ENCODE data around the gene CPLX1. TPM values are rescaled to one million over a fixed set of nuclear protein-coding genes. Genes with fewer than 3 reads are reported as not detected.

Gene CPLX1
- total and polyA plus RNA-seq, 7 experiments from 2014 or later = 0.17 to 1.9 (median 0.58) TPM; not detected in 1

- peak overlapping the region; percentile 36 for H3K4me3 ChIP-seq (ENCODE audit: low read length)
- H3K36me3 Mint-ChIP-seq = peaks cover 0 to 5% (median 0%) of the 10 kb centered on the region in 5 donors
- ATAC-seq (peak; percentile 58), DNase-seq (peak in 5 of 9 donors; percentile 21 to 61 (median 46))
- peaks cover 36 to 51% (median 47%) of the 10 kb centered on the region in 5 donors for H3K27me3 Mint-ChIP-seq
- H3K4me1 Mint-ChIP-seq = peaks cover 18 to 33% (median 25%) of the 10 kb centered on the region in 7 donors
- H3K27ac Mint-ChIP-seq = peak overlapping the region in 5 of 9 donors; percentile 55 to 87 (median 82)
- H3K27me3 ChIP-seq (ENCODE audit: control insufficient read depth in 2 of 2, insufficient read depth in 2 of 2, low read length in 2 of 2) = peaks cover 5 to 18% of the 10 kb centered on the region in 2 donors
- intact Hi-C loops (cut with micrococcal nuclease) = loop anchor here in 1 of 2 donors (1.0 kb wide), 1 partner anchor 10 kb away; no protein-coding TSS in a partner anchor
- peaks cover 6 to 19% of the 10 kb centered on the region in 2 donors for H3K4me1 ChIP-seq (ENCODE audit: control insufficient read depth in 2 of 2, insufficient read depth in 2 of 2, low read length in 2 of 2)
- peaks cover 0 to 1% (median 0%) of the 10 kb centered on the region in 11 donors for H3K9me3 Mint-ChIP-seq
- POLR2A ChIA-PET = no interaction called here
- CTCF ChIA-PET = no interaction called here
- H3K27ac ChIP-seq (ENCODE audit: low read depth, low read length) = no peak overlapping the region
- no peaks in the 10 kb centered on the region for H3K9me3 ChIP-seq (ENCODE audit: control insufficient read depth in 2 of 3, low read length in 3 of 3)
- H3K36me3 ChIP-seq (ENCODE audit: control insufficient read depth in 2 of 3, insufficient read depth in 3 of 3, low read length in 3 of 3) = no peaks in the 10 kb centered on the region
- peak overlapping the region; percentile 62 to 84 (median 77) for H3K4me3 Mint-ChIP-seq
Measured at GRCh38 chr4:791898-792625, 33.9 kb downstream of the CPLX1 start.

GRCh38 chr4:791252-791897, 34.6 kb downstream of the CPLX1 start:
- Mint-ChIP-seq H3K27me3 (peaks cover 32 to 44% (median 42%) of the 10 kb centered on the region in 5 donors), H3K4me1 (peaks cover 18 to 33% (median 26%) of the 10 kb centered on the region in 7 donors), H3K4me3 (peak overlapping the region in 1 of 10 donors; percentile 64), H3K27ac (no peak overlapping the region), H3K9me3 (peaks cover 0 to 1% (median 0%) of the 10 kb centered on the region in 11 donors), H3K36me3 (peaks cover 0 to 5% (median 0%) of the 10 kb centered on the region in 5 donors)
- intact Hi-C loops (cut with micrococcal nuclease) = no loop called here
- ChIA-PET POLR2A (interaction anchor here (0.6 kb wide), 1 partner anchor 65 kb away, joined by 3 read pairs; no protein-coding TSS in a partner anchor), CTCF (no interaction called here)
- Histone ChIP-seq H3K4me1 (ENCODE audit: control insufficient read depth in 2 of 2, insufficient read depth in 2 of 2, low read length in 2 of 2) (peaks cover 6 to 19% of the 10 kb centered on the region in 2 donors), H3K9me3 (ENCODE audit: control insufficient read depth in 2 of 3, low read length in 3 of 3) (no peaks in the 10 kb centered on the region), H3K27ac (ENCODE audit: low read depth, low read length) (no peak overlapping the region), H3K27me3 (ENCODE audit: control insufficient read depth in 2 of 2, insufficient read depth in 2 of 2, low read length in 2 of 2) (peaks cover 5 to 18% of the 10 kb centered on the region in 2 donors), H3K36me3 (ENCODE audit: control insufficient read depth in 2 of 3, insufficient read depth in 3 of 3, low read length in 3 of 3) (no peaks in the 10 kb centered on the region), H3K4me3 (ENCODE audit: low read length) (no peak overlapping the region)
- DNase-seq (no peak), ATAC-seq (no peak)

GRCh38 chr4:790466-790820, 35.5 kb downstream of the CPLX1 start:
- no peak for DNase-seq
- H3K4me1 Mint-ChIP-seq = peaks cover 20 to 35% (median 27%) of the 10 kb centered on the region in 7 donors
- no peak for ATAC-seq
- H3K27me3 ChIP-seq (ENCODE audit: control insufficient read depth in 2 of 2, insufficient read depth in 2 of 2, low read length in 2 of 2) = peaks cover 5 to 18% of the 10 kb centered on the region in 2 donors
- peak overlapping the region in 6 of 10 donors; percentile 1 to 64 (median 48) for H3K4me3 Mint-ChIP-seq
- no peaks in the 10 kb centered on the region for H3K9me3 ChIP-seq (ENCODE audit: control insufficient read depth in 2 of 3, low read length in 3 of 3)
- no peaks in the 10 kb centered on the region for H3K36me3 ChIP-seq (ENCODE audit: control insufficient read depth in 2 of 3, insufficient read depth in 3 of 3, low read length in 3 of 3)
- H3K9me3 Mint-ChIP-seq = peaks cover 0 to 1% (median 0%) of the 10 kb centered on the region in 11 donors
- H3K4me1 ChIP-seq (ENCODE audit: control insufficient read depth in 2 of 2, insufficient read depth in 2 of 2, low read length in 2 of 2) = peaks cover 6 to 19% of the 10 kb centered on the region in 2 donors
- CTCF ChIA-PET = no interaction called here
- POLR2A ChIA-PET = no interaction called here
- H3K27ac ChIP-seq (ENCODE audit: low read depth, low read length) = no peak overlapping the region
- peak overlapping the region in 1 of 9 donors; percentile 14 for H3K27ac Mint-ChIP-seq
- intact Hi-C loops (cut with micrococcal nuclease) = no loop called here
- no peak overlapping the region for H3K4me3 ChIP-seq (ENCODE audit: low read length)
- H3K36me3 Mint-ChIP-seq = peaks cover 0 to 5% (median 0%) of the 10 kb centered on the region in 5 donors
- peaks cover 31 to 41% (median 39%) of the 10 kb centered on the region in 5 donors for H3K27me3 Mint-ChIP-seq

- H3K9me3 ChIP-seq (ENCODE audit: control insufficient read depth in 2 of 3, low read length in 3 of 3) = no peaks in the 10 kb centered on the region
- ATAC-seq = no peak
- H3K36me3 Mint-ChIP-seq = peaks cover 0 to 5% (median 0%) of the 10 kb centered on the region in 5 donors
- no peak overlapping the region for H3K27ac Mint-ChIP-seq
- no peak overlapping the region for H3K4me3 ChIP-seq (ENCODE audit: low read length)
- H3K9me3 Mint-ChIP-seq = peaks cover 0 to 1% (median 0%) of the 10 kb centered on the region in 11 donors
- peaks cover 24 to 39% (median 27%) of the 10 kb centered on the region in 7 donors for H3K4me1 Mint-ChIP-seq
- H3K27me3 Mint-ChIP-seq = peaks cover 35 to 45% (median 43%) of the 10 kb centered on the region in 5 donors
- POLR2A ChIA-PET = no interaction called here
- no peaks in the 10 kb centered on the region for H3K36me3 ChIP-seq (ENCODE audit: control insufficient read depth in 2 of 3, insufficient read depth in 3 of 3, low read length in 3 of 3)
- H3K27ac ChIP-seq (ENCODE audit: low read depth, low read length) = no peak overlapping the region
- intact Hi-C loops (cut with micrococcal nuclease) = no loop called here
- peaks cover 6 to 19% of the 10 kb centered on the region in 2 donors for H3K4me1 ChIP-seq (ENCODE audit: control insufficient read depth in 2 of 2, insufficient read depth in 2 of 2, low read length in 2 of 2)
- DNase-seq = no peak
- CTCF ChIA-PET = no interaction called here
- H3K27me3 ChIP-seq (ENCODE audit: control insufficient read depth in 2 of 2, insufficient read depth in 2 of 2, low read length in 2 of 2) = peaks cover 5 to 19% of the 10 kb centered on the region in 2 donors
- H3K4me3 Mint-ChIP-seq = peak overlapping the region in 1 of 10 donors; percentile 64
Measured at GRCh38 chr4:789571-790465, 36.1 kb downstream of the CPLX1 start.

GRCh38 chr4:788636-789297, 37.2 kb downstream of the CPLX1 start:
- peaks cover 0 to 13% of the 10 kb centered on the region in 2 donors for H3K27me3 ChIP-seq (ENCODE audit: control insufficient read depth in 2 of 2, insufficient read depth in 2 of 2, low read length in 2 of 2)
- DNase-seq (no peak), ATAC-seq (no peak)
- H3K4me1 ChIP-seq (ENCODE audit: control insufficient read depth in 2 of 2, insufficient read depth in 2 of 2, low read length in 2 of 2) = peaks cover 6 to 8% of the 10 kb centered on the region in 2 donors
- H3K4me3 Mint-ChIP-seq = no peak overlapping the region
- H3K36me3 ChIP-seq (ENCODE audit: control insufficient read depth in 2 of 3, insufficient read depth in 3 of 3, low read length in 3 of 3) = no peaks in the 10 kb centered on the region
- H3K4me3 ChIP-seq (ENCODE audit: low read length) = no peak overlapping the region
- H3K36me3 Mint-ChIP-seq = peaks cover 0 to 3% (median 0%) of the 10 kb centered on the region in 5 donors
- CTCF ChIA-PET = no interaction called here
- no peak overlapping the region for H3K27ac ChIP-seq (ENCODE audit: low read depth, low read length)
- peaks cover 32 to 43% (median 36%) of the 10 kb centered on the region in 5 donors for H3K27me3 Mint-ChIP-seq
- POLR2A ChIA-PET = no interaction called here
- peaks cover 0 to 1% (median 0%) of the 10 kb centered on the region in 11 donors for H3K9me3 Mint-ChIP-seq
- intact Hi-C loops (cut with micrococcal nuclease) = no loop called here
- peak overlapping the region in 1 of 9 donors; percentile 74 for H3K27ac Mint-ChIP-seq
- H3K9me3 ChIP-seq (ENCODE audit: control insufficient read depth in 2 of 3, low read length in 3 of 3) = no peaks in the 10 kb centered on the region
- H3K4me1 Mint-ChIP-seq = peaks cover 17 to 34% (median 23%) of the 10 kb centered on the region in 7 donors
